ENCODE data around the gene PRKN.

The PRKN gene

GRCh38 chr6:162029873-162030576 lies 697.5 kb downstream of the PRKN start:
- peak; percentile 67 for TF ChIP-seq GATA2 (IDR thresholded peaks at IDR 0.05; ENCODE audit: low read depth, low read length)
- peak; percentile 32; the same call in 1 of the 2 replicates for TF ChIP-seq GATA3 (IDR thresholded peaks at IDR 0.05; ENCODE audit: low read depth, low read length)

GRCh38 chr6:162026843-162027242 lies 700.7 kb downstream of the PRKN start:
- TF ChIP-seq GATA3 (IDR thresholded peaks at IDR 0.05; ENCODE audit: low read depth, low read length) = no peak
- TF ChIP-seq GATA2 (IDR thresholded peaks at IDR 0.05; ENCODE audit: low read depth, low read length) = no peak

DNA sequence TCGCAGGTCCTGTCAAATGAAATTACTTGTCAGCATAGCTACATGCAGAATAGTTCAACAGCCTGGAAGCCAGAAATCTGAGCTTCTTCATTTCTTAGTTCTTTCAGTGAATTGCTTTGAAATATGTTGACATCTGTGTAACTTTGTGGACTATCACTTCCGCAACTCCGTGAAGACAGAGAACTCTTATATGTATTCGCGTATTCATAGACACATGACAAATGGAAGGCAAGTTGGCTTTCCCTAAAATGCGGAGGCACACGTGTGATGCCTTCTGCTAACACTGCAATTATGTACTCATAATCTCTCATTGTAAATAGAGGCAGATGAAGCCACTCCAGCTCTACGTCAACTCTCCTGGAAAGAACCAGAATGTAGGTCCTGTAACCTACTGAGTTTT lies 701.5 kb downstream of the PRKN start:
- TF ChIP-seq GATA2 (IDR thresholded peaks at IDR 0.05; ENCODE audit: low read depth, low read length) (no peak), GATA3 (IDR thresholded peaks at IDR 0.05; ENCODE audit: low read depth, low read length) (no peak)

- TF ChIP-seq GATA3 (IDR thresholded peaks at IDR 0.05; ENCODE audit: low read depth, low read length) (no peak; the same call in 1 of the 2 replicates), GATA2 (IDR thresholded peaks at IDR 0.05; ENCODE audit: low read depth, low read length) (peak; percentile 45; the same call in 1 of the 2 replicates)
These were observed 708.2 kb downstream of the PRKN start for GRCh38 chr6:162019349-162019748.

DNA sequence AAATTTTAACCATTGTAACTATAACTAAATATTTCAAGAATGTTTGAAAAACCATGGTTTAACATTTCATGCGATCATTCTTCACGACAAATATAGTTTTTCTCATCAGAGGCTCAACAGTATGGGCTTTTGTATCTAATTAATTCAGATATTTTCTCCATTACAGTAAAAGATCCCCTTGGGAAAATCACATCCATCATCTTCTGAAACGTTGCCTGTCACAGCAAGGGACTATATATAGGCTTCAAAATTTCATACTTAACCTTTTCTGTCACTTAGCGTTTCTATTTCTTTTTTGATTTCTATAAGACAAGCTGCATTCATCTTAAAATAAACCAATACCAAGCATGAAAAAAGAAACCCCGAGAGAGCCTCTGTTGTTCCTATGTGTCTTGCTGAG lies 710.0 kb downstream of the PRKN start:
- TF ChIP-seq GATA3 (IDR thresholded peaks at IDR 0.05; ENCODE audit: low read depth, low read length) (no peak), GATA2 (IDR thresholded peaks at IDR 0.05; ENCODE audit: low read depth, low read length) (no peak)

DNA sequence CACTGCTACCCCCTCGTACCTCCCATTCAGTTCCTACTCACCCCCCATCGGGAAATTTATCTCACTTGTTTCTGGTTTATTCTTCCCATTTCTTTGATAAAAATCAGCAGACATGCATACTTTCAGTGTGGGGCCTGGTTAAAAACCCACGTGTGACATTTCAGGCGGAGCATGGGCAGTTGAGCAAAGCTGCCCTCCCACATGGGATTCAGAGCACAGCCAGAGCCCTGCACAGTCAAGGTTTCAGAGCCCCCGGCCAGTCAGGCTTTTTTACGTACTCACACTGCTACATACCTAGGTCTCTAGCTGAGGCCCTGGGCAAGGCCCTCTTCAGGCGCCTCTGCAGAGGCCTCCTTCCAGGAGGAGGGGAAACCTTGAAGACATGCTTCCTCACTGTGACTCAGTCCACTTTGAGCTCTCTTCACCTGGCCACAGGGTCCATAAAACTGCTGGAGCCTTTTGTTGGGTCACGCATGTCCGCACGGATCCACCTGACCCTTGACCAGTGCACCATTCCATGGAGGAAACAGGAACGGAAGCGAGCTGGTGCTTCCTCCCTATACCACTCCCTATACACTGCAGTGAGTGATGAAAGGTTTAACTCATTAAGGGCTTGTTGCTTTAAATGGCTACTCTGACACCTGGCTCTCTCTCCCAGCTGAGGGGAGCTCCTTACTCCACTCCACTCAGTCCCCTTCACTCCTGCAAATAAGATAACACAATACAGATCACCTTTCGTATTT lies 713.3 kb downstream of the PRKN start:
- TF ChIP-seq GATA2 (IDR thresholded peaks at IDR 0.05; ENCODE audit: low read depth, low read length) (peak; percentile 44), GATA3 (IDR thresholded peaks at IDR 0.05; ENCODE audit: low read depth, low read length) (no peak; the same call in 1 of the 2 replicates)

- no peak for TF ChIP-seq GATA3 (IDR thresholded peaks at IDR 0.05; ENCODE audit: low read depth, low read length)
- no peak for TF ChIP-seq GATA2 (IDR thresholded peaks at IDR 0.05; ENCODE audit: low read depth, low read length)
These were observed 722.2 kb downstream of the PRKN start for GRCh38 chr6:162005372-162005771.

GRCh38 chr6:161996783-161997182 lies 730.8 kb downstream of the PRKN start:
- TF ChIP-seq GATA2 (IDR thresholded peaks at IDR 0.05; ENCODE audit: low read depth, low read length) (no peak), GATA3 (IDR thresholded peaks at IDR 0.05; ENCODE audit: low read depth, low read length) (no peak)

DNA sequence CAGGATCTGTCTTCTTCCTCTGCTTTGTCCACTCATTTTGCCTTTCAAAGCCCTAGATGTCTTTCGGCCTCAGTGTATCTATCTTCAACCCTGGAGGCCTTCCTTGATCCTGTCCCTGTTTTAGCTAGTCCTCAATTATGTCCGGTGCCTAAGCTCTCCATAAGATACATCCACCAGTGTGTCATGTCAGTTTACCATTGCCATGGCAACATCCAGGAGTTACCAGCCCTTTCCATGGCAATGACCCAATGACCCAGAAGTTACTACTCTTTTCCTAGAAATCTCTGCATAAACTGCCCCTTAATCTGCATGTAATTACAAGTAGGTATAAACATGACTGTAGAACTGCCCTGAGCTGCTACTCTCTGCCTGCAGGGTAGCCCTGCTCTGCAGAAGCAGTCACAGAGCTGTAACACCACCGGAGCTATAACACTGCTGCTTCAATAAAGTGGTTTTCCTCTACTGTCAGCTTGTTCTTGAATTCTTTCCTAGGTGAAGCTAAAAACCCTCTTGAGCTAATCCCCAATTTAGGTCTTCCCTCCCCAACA lies 741.6 kb downstream of the PRKN start:
- TF ChIP-seq GATA3 (IDR thresholded peaks at IDR 0.05; ENCODE audit: low read depth, low read length) = no peak
- TF ChIP-seq GATA2 (IDR thresholded peaks at IDR 0.05; ENCODE audit: low read depth, low read length) = no peak

- TF ChIP-seq GATA3 (IDR thresholded peaks at IDR 0.05; ENCODE audit: low read depth, low read length) (no peak), GATA2 (IDR thresholded peaks at IDR 0.05; ENCODE audit: low read depth, low read length) (no peak)
These were observed 742.9 kb downstream of the PRKN start for GRCh38 chr6:161984713-161985112.

- TF ChIP-seq GATA2 (IDR thresholded peaks at IDR 0.05; ENCODE audit: low read depth, low read length) (no peak), GATA3 (IDR thresholded peaks at IDR 0.05; ENCODE audit: low read depth, low read length) (no peak)
These were observed 751.0 kb downstream of the PRKN start for GRCh38 chr6:161976553-161976952.

GRCh38 chr6:161973064-161973463 lies 754.5 kb downstream of the PRKN start:
- no peak for TF ChIP-seq GATA3 (IDR thresholded peaks at IDR 0.05; ENCODE audit: low read depth, low read length)
- TF ChIP-seq GATA2 (IDR thresholded peaks at IDR 0.05; ENCODE audit: low read depth, low read length) = no peak

DNA sequence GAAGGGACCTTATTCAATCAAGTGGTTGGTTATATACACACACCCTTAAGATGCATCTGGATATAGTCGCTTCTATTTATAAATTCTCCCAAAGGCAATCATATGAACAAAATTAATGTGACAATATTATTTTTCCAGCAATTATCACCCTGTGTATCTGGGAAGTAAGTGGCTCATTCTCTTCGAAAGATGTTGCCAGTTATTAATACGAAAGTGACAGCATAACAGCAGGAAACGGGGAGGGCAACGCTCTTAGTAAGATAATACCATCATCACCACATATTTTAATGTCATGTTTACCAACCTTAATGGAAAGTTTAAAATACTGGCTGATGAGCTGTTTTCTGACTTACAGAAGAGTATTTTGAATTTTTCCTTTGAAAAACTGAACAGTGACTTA lies 756.5 kb downstream of the PRKN start:
- TF ChIP-seq GATA3 (IDR thresholded peaks at IDR 0.05; ENCODE audit: low read depth, low read length) (no peak), GATA2 (IDR thresholded peaks at IDR 0.05; ENCODE audit: low read depth, low read length) (no peak)

GRCh38 chr6:161963634-161964234 lies 763.8 kb downstream of the PRKN start:
- TF ChIP-seq GATA2 (IDR thresholded peaks at IDR 0.05; ENCODE audit: low read depth, low read length) (no peak), GATA3 (IDR thresholded peaks at IDR 0.05; ENCODE audit: low read depth, low read length) (no peak)
